Chondrocyte (in vitro differentiated cells): ENCODE measurements around the gene LRRC72. TPM values are rescaled to one million over a fixed set of nuclear protein-coding genes. Genes with fewer than 3 reads are reported as not detected.

Experiments
- DNase-seq: peaks from one replicate; pipeline ENCODE4 v3.0.0; 2021; ENCODE audit warnings: mixed read lengths, low spot score
- H3K27ac Mint-ChIP-seq: one replicate; pipeline ENCODE4 v1.8.0; 2021; ENCODE audit warnings: mild to moderate bottlenecking, moderate library complexity, mixed read lengths; ENCODE audit not compliant: unreplicated experiment
- H3K27me3 Mint-ChIP-seq: 2 replicates; pipeline ENCODE4 v1.8.0; 2021; ENCODE audit warnings: low read depth, mixed read lengths
- H3K36me3 Mint-ChIP-seq: 2 replicates; pipeline ENCODE4 v1.8.0; 2021; ENCODE audit warnings: low read depth, mixed read lengths
- H3K4me1 Mint-ChIP-seq: 2 replicates; pipeline ENCODE4 v1.8.0; 2021; ENCODE audit warnings: low read depth, mild to moderate bottlenecking, mixed read lengths
- H3K4me3 Mint-ChIP-seq: one replicate; pipeline ENCODE4 v1.8.0; 2021; ENCODE audit warnings: mild to moderate bottlenecking, moderate library complexity, mixed read lengths; ENCODE audit not compliant: unreplicated experiment
- H3K9me3 Mint-ChIP-seq: 2 replicates; pipeline ENCODE4 v1.8.0; 2021; ENCODE audit warnings: low read depth, mixed read lengths
- total RNA-seq: library from RNA; stranded (reverse); gene quantifications from 3 replicates; pipeline ENCODE4 v1.2.1, GENCODE V29; 2021
- TF ChIP-seq, protein P1 (sequence below): fragments of 200-600 bp; sonication (generic); IDR thresholded peaks from 2 replicates; pipeline ENCODE4 v1.5.0; 2021; ENCODE audit warnings: antibody characterized with exemption, mild to moderate bottlenecking, moderate library complexity

Gene LRRC72
- total RNA-seq, 1 donor from 2014 or later: not detected

DNA sequence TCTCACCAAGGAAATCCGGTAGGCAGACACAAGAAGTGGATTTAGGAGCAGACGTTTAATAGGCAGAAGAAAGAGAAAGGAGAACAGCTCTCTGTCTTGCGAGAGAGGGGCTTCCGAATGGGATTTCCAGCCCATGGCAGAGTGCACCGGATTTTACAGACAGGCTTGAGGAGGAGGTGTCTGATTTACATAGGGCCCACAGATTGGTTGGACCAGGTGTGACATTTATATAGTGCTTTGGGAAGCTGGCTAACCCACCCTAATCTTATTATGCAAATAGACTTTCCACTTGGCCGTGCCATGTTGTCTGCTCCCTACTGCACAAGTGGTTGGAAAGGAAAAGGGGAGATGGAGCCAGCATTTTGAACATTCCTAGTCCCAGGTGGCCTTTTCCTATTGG lies 61.2 kb downstream of the LRRC72 start:
- no peak overlapping the region for H3K27ac Mint-ChIP-seq
- H3K36me3 Mint-ChIP-seq: no peaks in the 10 kb centered on the region
- no peak overlapping the region for H3K4me3 Mint-ChIP-seq

DNA sequence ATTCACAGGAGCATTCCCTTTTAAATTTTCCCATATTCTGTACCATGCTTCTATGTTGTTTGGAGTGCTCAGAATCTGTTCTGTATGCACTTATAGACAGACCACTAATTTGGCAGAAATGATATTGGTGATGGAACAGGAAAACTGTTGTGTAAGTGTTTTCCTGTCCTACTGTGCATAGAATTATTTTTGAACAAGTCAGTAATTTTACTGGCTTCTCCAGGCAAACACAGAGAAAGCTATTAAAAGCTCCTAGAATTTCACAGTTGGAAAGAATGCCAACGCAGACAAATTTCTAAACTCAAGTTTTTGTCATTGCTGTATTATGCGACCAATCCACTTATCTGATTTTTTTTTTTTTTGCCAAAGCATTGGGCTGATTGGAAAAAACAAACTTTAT lies 63.3 kb downstream of the LRRC72 start:
- peaks cover 24% of the 10 kb centered on the region for H3K4me1 Mint-ChIP-seq
- H3K4me3 Mint-ChIP-seq: no peak overlapping the region
- DNase-seq: no peak
- no peaks in the 10 kb centered on the region for H3K9me3 Mint-ChIP-seq
- TF ChIP-seq, protein P1, sequence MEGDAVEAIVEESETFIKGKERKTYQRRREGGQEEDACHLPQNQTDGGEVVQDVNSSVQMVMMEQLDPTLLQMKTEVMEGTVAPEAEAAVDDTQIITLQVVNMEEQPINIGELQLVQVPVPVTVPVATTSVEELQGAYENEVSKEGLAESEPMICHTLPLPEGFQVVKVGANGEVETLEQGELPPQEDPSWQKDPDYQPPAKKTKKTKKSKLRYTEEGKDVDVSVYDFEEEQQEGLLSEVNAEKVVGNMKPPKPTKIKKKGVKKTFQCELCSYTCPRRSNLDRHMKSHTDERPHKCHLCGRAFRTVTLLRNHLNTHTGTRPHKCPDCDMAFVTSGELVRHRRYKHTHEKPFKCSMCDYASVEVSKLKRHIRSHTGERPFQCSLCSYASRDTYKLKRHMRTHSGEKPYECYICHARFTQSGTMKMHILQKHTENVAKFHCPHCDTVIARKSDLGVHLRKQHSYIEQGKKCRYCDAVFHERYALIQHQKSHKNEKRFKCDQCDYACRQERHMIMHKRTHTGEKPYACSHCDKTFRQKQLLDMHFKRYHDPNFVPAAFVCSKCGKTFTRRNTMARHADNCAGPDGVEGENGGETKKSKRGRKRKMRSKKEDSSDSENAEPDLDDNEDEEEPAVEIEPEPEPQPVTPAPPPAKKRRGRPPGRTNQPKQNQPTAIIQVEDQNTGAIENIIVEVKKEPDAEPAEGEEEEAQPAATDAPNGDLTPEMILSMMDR: no peak
- no peak overlapping the region for H3K27ac Mint-ChIP-seq
- no peaks in the 10 kb centered on the region for H3K27me3 Mint-ChIP-seq
- no peaks in the 10 kb centered on the region for H3K36me3 Mint-ChIP-seq

More for the DNA sequence above, 61.2 kb downstream of the LRRC72 start:
- Mint-ChIP-seq H3K9me3 (no peaks in the 10 kb centered on the region), H3K4me1 (peaks cover 13% of the 10 kb centered on the region), H3K27me3 (no peaks in the 10 kb centered on the region)
- TF ChIP-seq, protein P1: no peak
- DNase-seq: no peak

DNA sequence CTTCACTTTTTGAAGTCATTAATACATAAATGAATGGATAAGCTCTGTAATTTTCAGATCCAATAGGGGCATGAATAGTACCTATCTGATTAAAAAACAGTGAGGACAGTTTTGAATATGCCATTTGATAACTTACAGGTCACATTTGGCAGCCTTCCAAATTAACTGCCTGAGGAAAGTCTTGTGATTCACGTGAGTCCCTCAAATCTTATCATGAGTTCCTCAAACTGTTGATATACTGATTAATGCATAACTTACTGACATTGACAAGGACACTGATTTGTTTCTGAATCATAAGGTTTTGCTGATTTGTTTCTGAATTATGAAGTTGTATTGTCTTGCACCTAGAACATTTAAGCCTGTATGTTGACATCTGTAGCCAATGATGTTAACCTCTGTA lies 63.8 kb downstream of the LRRC72 start:
- Mint-ChIP-seq H3K27ac (no peak overlapping the region), H3K27me3 (no peaks in the 10 kb centered on the region), H3K4me3 (no peak overlapping the region), H3K4me1 (peaks cover 30% of the 10 kb centered on the region), H3K9me3 (no peaks in the 10 kb centered on the region), H3K36me3 (no peaks in the 10 kb centered on the region)
- TF ChIP-seq, protein P1: no peak
- no peak for DNase-seq

DNA sequence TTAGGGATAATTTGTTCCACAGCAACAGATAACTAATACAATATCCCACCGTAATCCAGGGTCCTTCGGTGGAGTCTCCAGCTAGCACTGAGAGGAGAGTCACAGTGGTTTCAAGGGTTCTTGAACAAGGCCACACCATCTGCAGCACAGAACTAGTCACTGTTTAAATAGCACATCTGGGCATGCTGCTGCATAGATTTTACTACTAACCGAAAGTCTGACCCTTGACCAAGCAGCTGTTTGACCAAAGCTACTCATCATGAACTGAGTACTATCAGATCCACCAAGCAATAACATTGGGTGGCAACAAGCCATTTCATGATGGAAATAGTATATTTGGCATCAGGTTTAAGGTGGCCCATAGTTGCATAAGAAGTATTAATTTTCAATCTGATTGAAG lies 65.8 kb downstream of the LRRC72 start:
- TF ChIP-seq, protein P1: no peak
- peaks cover 34% of the 10 kb centered on the region for H3K4me1 Mint-ChIP-seq
- no peaks in the 10 kb centered on the region for H3K27me3 Mint-ChIP-seq
- DNase-seq: no peak
- no peak overlapping the region for H3K4me3 Mint-ChIP-seq
- H3K9me3 Mint-ChIP-seq: no peaks in the 10 kb centered on the region
- H3K36me3 Mint-ChIP-seq: no peaks in the 10 kb centered on the region
- H3K27ac Mint-ChIP-seq: no peak overlapping the region

DNA sequence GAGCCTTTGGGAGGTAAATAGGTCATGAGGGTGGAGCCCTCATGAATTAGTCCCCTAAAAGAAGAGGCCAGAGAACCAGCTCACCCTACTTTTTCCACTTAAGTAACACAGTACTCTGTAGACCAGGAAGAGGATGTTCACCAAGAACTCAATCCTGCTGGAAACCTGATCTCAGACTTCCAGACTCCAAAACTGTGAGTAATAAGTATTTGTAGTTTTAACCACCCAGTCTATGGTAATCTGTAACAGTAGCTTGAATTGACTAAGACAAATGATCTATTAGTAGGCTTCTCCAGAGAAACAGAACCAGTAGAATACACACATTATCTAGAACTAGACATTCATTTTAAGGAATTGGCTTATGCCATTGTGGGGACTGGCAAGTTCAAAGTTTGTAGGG lies 67.4 kb downstream of the LRRC72 start:
- peaks cover 7% of the 10 kb centered on the region for H3K36me3 Mint-ChIP-seq
- no peaks in the 10 kb centered on the region for H3K9me3 Mint-ChIP-seq
- H3K4me3 Mint-ChIP-seq: no peak overlapping the region
- H3K27me3 Mint-ChIP-seq: no peaks in the 10 kb centered on the region
- H3K4me1 Mint-ChIP-seq: peaks cover 41% of the 10 kb centered on the region
- DNase-seq: no peak
- TF ChIP-seq, protein P1: no peak
- H3K27ac Mint-ChIP-seq: peak overlapping the region; percentile 74
